Common myeloid progenitor, CD34-positive (primary cell): ENCODE measurements around the gene RAB3IP.
"Not testable (repeated sequence)": the region's sequence is repeated elsewhere in the genome, so short reads cannot be mapped to it uniquely, and the experiment has no call there.

ENCODE experiments used
- CTCF ChIA-PET: fragments of 350-600 bp; sonication (Branson Sonifier 250); formaldehyde crosslinking; loops from one replicate; lab custom pipeline; 2021; ENCODE audit warnings: antibody characterized with exemption; lab: Charles Lee
- POLR2A ChIA-PET: fragments of 350-600 bp; sonication (Branson Sonifier 250); formaldehyde crosslinking; loops from one replicate; lab custom pipeline; 2021; ENCODE audit warnings: antibody characterized with exemption; lab: Charles Lee
- DNase-seq, 3 donors: peaks; one replicate each; pipeline versions ENCODE4 v3.0.0 to v3.0.0-alpha.2; 2013
- H3K27ac ChIP-seq, 2 experiments: 1 replicate in 1 of 2; 2 replicates in 1 of 2; pipeline ENCODE4 v1.7.0; 2013; ENCODE audit warnings: inconsistent platforms in 2 of 2, low read length in 2 of 2, mild to moderate bottlenecking in 2 of 2, low read depth in 1 of 2, moderate library complexity in 1 of 2; ENCODE audit not compliant: severe bottlenecking in 2 of 2, insufficient read depth in 1 of 2, poor library complexity in 1 of 2
- H3K27me3 ChIP-seq, 5 experiments: replicated peaks in 2 of 5; 1 replicate in 3 of 5; 2 replicates in 2 of 5; pipeline versions ENCODE4 v1.6.1 to v1.7.0; 2013; ENCODE audit warnings: low read length in 4 of 5, mild to moderate bottlenecking in 2 of 5, moderate library complexity in 2 of 5, inconsistent platforms in 1 of 5; ENCODE audit not compliant: insufficient read depth in 5 of 5, control insufficient read depth in 4 of 5
- H3K36me3 ChIP-seq, 4 experiments: 1 replicate in 2 of 4; 2 replicates in 2 of 4; pipeline versions ENCODE4 v1.6.1 to v1.7.0; 2013; ENCODE audit warnings: low read length in 3 of 4, control low read depth in 1 of 4, mild to moderate bottlenecking in 1 of 4; ENCODE audit not compliant: control insufficient read depth in 4 of 4, insufficient read depth in 4 of 4
- H3K4me1 ChIP-seq, 4 experiments: 1 replicate in 3 of 4; 2 replicates in 1 of 4; pipeline versions ENCODE4 v1.6.1 to v1.7.1; 2013; ENCODE audit warnings: low read length in 3 of 4, mild to moderate bottlenecking in 3 of 4, control low read depth in 1 of 4, inconsistent platforms in 1 of 4, moderate library complexity in 1 of 4; ENCODE audit not compliant: control insufficient read depth in 4 of 4, insufficient read depth in 4 of 4; ENCODE audit errors: control extremely low read depth in 1 of 4
- H3K4me3 ChIP-seq, 7 experiments: 1 replicate in 4 of 7; 2 replicates in 3 of 7; pipeline versions ENCODE4 v1.5.1 to v1.7.0; 2013; ENCODE audit warnings: mild to moderate bottlenecking in 7 of 7, low read length in 6 of 7, moderate library complexity in 6 of 7, inconsistent platforms in 2 of 7, low read depth in 2 of 7, control low read depth in 1 of 7; ENCODE audit not compliant: insufficient read depth in 4 of 7, control insufficient read depth in 1 of 7; ENCODE audit errors: extremely low read depth in 1 of 7
- H3K9me3 ChIP-seq, 5 experiments: 1 replicate in 4 of 5; 2 replicates in 1 of 5; pipeline versions ENCODE4 v1.6.1 to v1.7.1; 2013; ENCODE audit warnings: low read length in 4 of 5, mild to moderate bottlenecking in 2 of 5, inconsistent platforms in 1 of 5, low read depth in 1 of 5, moderate library complexity in 1 of 5; ENCODE audit not compliant: control insufficient read depth in 4 of 5, insufficient read depth in 2 of 5; ENCODE audit errors: control extremely low read depth in 1 of 5
- WGBS: methylation state at CpG from one replicate; pipeline ENCODE4 v1.1.5; 2013; ENCODE audit not compliant: insufficient coverage; 5-methylcytosine and 5-hydroxymethylcytosine counted together

RAB3IP gene

GRCh38 chr12:69789351-69789750 lies 50.7 kb downstream of the RAB3IP start:
- H3K36me3 ChIP-seq: peaks cover 6 to 30% (median 12%) of the 10 kb centered on the region in 4 experiments
- no peak overlapping the region for H3K4me3 ChIP-seq
- peaks cover 5 to 31% (median 8%) of the 10 kb centered on the region in 5 experiments for H3K9me3 ChIP-seq
- no peak for DNase-seq
- ChIA-PET POLR2A (no interaction called here), CTCF (no interaction called here)
- no peak overlapping the region for H3K27ac ChIP-seq
- H3K27me3 ChIP-seq: no peaks in the 10 kb centered on the region
- no peaks in the 10 kb centered on the region for H3K4me1 ChIP-seq

- WGBS: no CpG with 5 or more reads among the region's 2 CpGs
- Histone ChIP-seq H3K4me1 (no peaks in the 10 kb centered on the region), H3K9me3 (peaks cover 1 to 26% (median 6%) of the 10 kb centered on the region in 5 experiments), H3K27ac (no peak overlapping the region), H3K27me3 (no peaks in the 10 kb centered on the region), H3K4me3 (no peak overlapping the region), H3K36me3 (peaks cover 0 to 30% (median 16%) of the 10 kb centered on the region in 4 experiments)
- POLR2A ChIA-PET: no interaction called here
- DNase-seq: peak in 1 of 3 donors; percentile 11
- CTCF ChIA-PET: no interaction called here
Observed at GRCh38 chr12:69792533-69792932, 53.9 kb downstream of the RAB3IP start.

- H3K27me3 ChIP-seq, DNase-seq, H3K27ac ChIP-seq, CTCF ChIA-PET, H3K9me3 ChIP-seq, POLR2A ChIA-PET, H3K4me1 ChIP-seq, H3K4me3 ChIP-seq: not testable (repeated sequence)
- H3K36me3 ChIP-seq: peaks cover 0 to 12% (median 4%) of the 10 kb centered on the region in 4 experiments
- WGBS: 96% methylated on average over 47 of the region's 62 CpGs
Observed at GRCh38 chr12:69807101-69807897, 68.6 kb downstream of the RAB3IP start.

- CTCF ChIA-PET: interaction anchor here (0.7 to 1.4 kb wide), 2 partner anchors 12 to 68 kb away, joined by 3 to 4 read pairs; no protein-coding TSS in a partner anchor
- H3K9me3 ChIP-seq: peaks cover 0 to 8% (median 5%) of the 10 kb centered on the region in 5 experiments
- 100% methylated on average over 1 of the region's 4 CpGs for WGBS
- no peaks in the 10 kb centered on the region for H3K4me1 ChIP-seq
- POLR2A ChIA-PET: no interaction called here
- no peak overlapping the region for H3K4me3 ChIP-seq
- H3K36me3 ChIP-seq: peaks cover 0 to 12% (median 6%) of the 10 kb centered on the region in 4 experiments
- no peak for DNase-seq
- H3K27me3 ChIP-seq: no peaks in the 10 kb centered on the region
- no peak overlapping the region for H3K27ac ChIP-seq
Observed at GRCh38 chr12:69810870-69811498, 72.3 kb downstream of the RAB3IP start.

GRCh38 chr12:69816082-69816481 lies 77.4 kb downstream of the RAB3IP start:
- Histone ChIP-seq H3K36me3 (peaks cover 0 to 9% (median 4%) of the 10 kb centered on the region in 4 experiments), H3K4me3 (no peak overlapping the region), H3K9me3 (no peaks in the 10 kb centered on the region), H3K4me1 (no peaks in the 10 kb centered on the region), H3K27ac (no peak overlapping the region), H3K27me3 (peaks cover 0 to 1% (median 0%) of the 10 kb centered on the region in 5 experiments)
- CTCF ChIA-PET: no interaction called here
- 100% methylated on average over 1 of the region's 3 CpGs for WGBS
- POLR2A ChIA-PET: no interaction called here
- DNase-seq: no peak

DNA sequence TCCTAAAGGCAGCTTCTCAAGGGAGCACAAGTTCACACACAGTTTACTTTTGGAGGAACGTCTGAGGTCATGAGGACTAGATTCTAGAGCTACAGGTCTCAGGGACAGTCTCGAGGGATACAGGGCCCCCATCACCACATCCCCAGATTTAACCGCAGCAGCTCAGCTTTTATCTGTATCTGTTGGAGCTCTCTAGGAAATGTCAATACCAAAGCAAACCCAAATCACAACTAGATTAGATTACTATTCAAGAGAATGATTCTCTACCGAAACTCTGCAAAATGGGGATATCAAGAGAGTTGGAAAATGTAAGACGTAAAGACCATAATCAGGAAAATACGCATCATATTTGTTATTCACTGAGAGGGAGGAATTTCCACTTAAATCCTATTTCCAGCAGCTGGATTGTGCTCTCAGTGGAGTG lies 82.4 kb downstream of the RAB3IP start:
- H3K27ac ChIP-seq: no peak overlapping the region
- peaks cover 0 to 3% (median under 1%) of the 10 kb centered on the region in 4 experiments for H3K36me3 ChIP-seq
- ChIA-PET CTCF (no interaction called here), POLR2A (no interaction called here)
- H3K4me3 ChIP-seq: no peak overlapping the region
- H3K9me3 ChIP-seq: no peaks in the 10 kb centered on the region
- WGBS: 93% methylated on average over 3 of the region's 6 CpGs
- DNase-seq: no peak
- peaks cover 0 to 1% (median 0%) of the 10 kb centered on the region in 5 experiments for H3K27me3 ChIP-seq
- H3K4me1 ChIP-seq: peaks cover 0 to 9% (median 2%) of the 10 kb centered on the region in 4 experiments
